Measurements from ENCODE around the gene SLC22A17. TPM values are rescaled to one million over a fixed set of nuclear protein-coding genes. Genes with fewer than 3 reads are reported as not detected.

Gene SLC22A17
- 5.2 to 8.3 TPM (median 6.2 TPM) in 5 replicates for total RNA-seq (2022; extraction: Qiagen RNA extraction)

DNA sequence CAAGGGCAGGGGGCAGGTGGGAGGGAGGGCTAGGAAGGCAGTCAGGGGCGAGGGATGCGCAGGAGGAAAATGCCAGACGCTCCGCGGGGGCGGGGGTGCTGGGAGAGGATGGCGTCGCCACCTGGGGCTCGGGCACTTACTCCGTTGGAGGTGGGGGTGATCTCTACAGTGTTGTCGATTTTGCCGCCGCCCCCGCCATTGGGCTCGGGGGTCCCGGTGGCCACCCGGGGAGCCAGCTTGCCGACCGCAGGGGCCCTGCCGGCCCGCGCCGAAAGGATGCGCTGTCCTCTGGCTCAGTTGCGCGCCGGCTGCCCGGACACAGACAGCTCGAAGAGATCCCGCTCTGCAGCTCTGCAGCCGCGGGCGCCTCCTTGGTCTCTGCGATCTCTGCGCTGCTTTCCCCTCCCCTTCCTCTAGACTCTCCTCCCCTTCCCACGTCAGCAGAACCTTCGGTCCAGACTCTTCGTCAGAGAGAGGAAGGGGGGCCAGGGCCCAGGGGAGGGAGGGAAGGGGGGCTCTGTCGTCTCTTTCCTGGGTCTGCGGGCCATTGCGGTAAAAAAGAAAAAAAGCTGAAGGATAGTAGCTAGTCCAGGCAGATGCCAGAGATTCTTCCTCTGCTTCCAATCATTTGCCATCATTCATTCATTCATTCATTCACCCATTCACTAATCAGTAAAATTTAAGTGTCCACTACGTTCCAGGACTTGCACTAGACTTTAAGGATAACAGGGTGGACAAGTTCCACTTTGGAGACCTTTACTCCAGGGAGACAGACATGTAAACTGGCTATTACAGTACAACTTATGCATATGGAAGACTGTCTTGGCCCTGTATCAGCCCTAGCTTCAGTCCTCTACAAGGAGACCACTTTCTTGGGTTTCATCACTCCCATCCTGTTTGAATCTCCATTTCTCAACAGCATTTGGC, at the start of gene SLC22A17:
TSS of gene SLC22A17 (minus strand) at position 382 of the 927 bp plus-strand sequence.

DNA sequence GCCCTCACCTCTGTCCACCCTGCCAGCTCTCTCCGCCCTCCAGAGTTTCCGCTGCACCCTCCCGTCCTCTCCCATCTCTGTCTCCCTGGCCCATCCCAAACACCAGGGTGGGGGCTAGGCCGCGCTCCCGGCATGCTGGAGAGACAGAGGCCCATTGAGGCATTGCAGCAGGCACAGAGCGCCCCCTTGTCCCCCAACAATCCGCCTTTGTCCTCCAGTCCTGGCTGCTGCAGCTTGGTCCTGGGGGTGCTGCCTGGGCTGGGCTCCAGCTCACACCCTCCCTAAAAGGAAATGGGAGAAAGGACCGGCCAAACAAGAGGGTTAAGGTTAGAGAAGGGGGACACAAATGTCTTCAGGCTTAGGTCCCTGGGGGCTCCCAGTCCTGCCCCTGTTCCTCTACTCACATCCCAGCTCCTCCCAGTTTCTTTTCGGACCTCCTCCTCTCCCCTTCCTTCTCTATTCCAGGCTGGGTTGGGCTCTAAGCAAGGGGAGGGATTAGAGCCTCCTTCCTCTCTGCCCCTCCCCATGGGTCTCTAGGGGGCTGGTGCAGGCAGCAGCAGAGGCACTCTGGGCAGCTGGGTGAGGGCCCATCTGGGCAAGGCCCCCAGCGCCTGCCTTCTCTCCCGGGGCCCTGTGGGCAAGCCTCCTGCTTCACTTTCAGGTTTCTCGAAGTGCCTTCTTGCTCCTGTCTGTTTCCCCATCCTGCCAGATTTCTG, 24.0 kb upstream of the SLC22A17 start, which contains the start of gene CMTM5:
TSS of gene CMTM5 (plus strand) at position 565 of the 716 bp plus-strand sequence. CDS start 206 bp downstream, outside the sequence.

DNA sequence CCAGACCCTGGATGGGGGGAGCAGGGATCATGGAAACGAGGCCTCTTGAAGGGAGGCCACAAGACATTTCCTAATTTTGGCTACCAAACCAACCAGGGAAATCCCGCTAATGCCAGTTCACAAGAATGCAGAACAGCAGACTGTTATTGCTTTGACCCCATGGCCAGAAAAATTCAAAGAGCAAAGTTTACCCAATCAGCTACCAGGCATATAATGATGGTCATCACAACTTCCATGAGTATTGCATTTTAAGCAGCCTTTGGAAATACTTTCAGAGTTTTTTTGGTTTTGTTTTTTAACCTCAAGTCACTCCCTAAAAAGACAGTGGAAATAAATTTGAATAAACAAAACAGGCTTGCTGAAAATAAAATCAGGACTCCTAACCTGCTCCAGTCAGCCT, 19.8 kb upstream of the SLC22A17 start, which contains the start of gene IL25:
TSS of gene IL25 (plus strand) at position 301 of the 400 bp plus-strand sequence.

DNA sequence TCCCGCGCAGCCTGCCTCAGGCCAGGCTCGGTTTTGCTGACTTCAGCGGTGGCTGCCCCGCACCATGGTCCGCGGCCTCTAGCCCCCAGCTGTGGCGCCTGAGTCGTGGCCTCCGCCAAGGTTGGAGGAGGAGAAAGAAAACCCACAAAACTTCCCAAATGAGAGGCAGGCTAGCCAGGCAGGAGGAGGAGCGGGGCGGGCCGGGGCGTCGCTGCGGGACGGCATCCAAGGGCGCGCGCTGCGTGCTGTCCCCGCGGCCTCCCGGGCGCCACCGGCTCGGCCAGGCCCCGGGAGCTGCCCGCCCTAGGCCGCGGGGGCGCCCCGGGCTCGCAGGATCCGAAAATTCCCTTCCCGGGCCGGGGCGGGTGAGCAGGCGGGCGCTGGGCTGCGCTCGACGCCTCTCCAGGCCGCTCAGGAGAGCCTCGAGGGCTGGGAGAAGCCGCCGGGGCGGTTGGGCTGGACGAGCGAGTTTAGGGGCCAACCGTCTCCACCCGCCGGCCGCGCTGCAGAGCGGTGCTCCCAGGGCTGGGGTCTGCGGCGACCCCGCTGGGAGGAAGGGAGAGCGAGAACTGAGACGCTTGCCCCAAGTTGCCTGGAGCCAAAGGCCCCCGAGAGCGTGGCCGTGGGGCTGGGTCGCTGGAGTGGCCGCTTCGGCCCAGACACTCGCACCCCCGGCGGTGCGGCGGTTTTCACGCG, 12.5 kb upstream of the SLC22A17 start, which contains the start of gene EFS:
TSS of gene EFS (minus strand) at position 137 of the 696 bp plus-strand sequence. CDS start 147 bp downstream, outside the sequence.

DNA sequence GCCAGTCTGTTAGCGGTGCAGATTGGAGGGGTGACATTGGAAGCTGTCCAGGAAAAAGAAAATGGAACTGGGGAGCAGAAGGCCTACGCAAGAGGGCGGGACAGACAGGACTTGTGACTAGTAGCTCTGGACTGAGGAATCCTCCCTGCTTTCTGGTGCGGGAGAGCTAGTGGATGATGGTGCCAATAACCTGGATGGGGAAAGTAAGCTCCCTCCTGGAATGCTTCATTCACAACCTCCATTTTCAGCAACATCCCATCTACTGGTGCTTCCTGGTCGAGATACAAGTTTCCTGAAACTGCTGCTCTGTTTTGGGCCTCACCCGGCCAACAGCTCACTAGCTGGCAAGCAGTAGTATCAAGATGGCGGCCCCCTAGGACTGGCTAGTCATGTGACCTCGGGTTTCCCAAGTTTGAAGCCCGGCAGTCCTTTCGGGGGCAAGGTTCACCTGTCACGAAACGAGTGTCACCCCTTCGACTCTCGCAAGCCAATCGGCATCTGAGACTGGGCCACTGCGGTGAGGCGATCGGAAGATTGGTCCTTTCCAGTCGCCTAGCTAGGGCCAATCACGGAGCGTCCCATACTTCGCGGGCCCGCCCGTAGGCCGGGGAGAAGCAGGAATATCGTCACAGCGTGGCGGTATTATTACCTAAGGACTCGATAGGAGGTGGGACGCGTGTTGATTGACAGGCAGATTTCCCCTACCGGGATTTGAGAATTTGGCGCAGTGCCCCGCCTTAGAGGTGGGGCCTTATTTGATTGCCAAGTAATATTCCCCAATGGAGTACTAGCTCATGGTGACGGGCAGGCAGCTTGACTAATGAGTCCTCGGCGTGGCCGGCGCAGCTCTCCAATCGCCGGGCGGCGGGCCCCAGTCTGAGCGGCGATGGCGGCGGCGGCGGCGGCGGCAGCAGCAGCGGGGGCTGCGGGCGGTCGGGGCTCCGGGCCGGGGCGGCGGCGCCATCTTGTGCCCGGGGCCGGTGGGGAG, 31.8 kb downstream of the SLC22A17 start, which contains the start of gene PABPN1:
TSS of gene PABPN1 (plus strand) at position 874 of the 988 bp plus-strand sequence. CDS start at position 887, 13 bp downstream.

DNA sequence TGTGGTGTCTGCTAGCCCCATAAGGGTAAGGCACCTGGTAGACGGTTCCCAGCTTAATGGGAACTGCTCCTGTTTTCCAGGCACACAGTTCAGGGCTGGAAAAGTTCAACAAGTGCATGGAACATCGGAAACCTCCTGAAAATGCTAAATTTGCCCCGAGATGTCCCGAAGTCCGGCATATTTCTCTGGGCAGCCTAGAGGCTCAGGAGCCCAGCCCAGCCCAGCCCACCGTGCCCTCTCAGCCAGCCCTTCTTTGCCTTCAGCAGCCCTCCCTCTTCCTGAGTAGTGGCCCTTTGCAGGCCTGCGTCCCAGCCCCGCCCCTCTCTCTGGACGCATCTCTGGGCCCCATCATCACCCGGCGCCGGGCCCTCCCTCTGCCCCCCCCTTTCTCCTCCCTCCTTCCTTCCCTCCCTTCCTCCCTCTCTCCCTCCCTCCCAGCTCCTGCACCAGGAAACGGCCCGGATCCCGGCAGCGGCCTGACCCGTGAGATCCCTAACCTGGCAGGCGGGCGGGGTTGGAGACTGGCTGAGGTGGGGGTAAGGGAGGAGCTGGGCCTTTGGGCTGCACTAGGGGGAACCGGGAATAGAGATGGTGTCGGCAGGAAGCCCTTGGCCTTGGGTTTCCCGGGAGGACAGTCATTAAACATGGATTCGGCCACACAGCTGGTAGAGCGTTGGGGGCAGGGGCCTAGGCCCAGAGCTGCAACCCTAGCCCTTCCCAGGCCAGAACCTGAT, 46.1 kb downstream of the SLC22A17 start, which contains the start of gene BCL2L2:
TSS of gene BCL2L2 (plus strand) at position 422 of the 734 bp plus-strand sequence. CDS start 935 bp downstream, outside the sequence.

DNA sequence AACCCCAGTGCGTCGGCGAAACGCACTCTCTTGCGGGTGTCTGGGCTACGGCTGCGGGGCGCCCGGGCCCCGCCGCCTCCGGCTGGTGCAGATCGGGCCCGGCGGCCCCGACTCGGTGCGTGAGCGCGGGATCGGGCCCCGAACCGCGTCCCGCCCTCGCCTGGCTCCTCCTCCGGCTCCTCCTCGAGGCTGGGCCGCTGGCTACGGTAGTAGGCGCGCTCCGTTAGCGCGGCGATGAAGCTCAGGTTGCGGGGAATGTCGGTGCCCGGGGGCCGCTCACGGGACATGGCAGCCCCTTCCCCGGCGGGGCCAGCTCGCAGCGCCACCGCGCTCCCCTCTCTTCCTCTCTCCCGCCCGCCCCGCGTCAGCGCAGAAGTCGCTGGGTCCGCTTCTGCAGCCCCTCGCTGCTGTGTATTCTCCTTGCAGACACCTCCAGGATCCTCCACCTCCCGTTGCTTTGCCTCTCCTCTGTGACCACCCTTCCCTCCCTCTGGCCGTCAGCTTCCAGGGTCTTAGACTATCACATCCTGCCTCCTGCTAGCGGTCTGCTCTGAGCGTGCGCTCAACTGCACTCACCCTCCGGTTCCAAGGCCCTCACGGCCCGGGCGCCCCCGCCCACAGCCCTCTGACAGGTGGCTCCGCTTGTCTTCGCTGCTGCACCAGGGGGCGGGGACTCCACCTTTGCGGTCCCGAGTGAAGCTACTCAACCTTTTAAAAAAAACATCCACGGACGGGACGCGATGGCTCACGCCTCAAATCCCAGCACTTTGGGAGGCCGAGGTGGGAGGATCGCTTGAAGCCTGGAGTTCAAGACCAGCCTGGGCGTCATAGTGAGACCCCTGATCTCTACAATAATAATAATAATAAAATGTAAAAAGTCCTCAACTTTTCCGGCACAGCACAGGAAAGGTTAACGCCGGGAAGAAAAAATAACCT, 50.1 kb downstream of the SLC22A17 start, which contains the start of gene PPP1R3E:
TSS of gene PPP1R3E (minus strand) at position 570 of the 936 bp plus-strand sequence. CDS start at position 287, 283 bp downstream.

Other genes with a start within 250 kb of the SLC22A17 start
- gene CIROP, start 247.9 kb downstream of the SLC22A17 start, total RNA-seq (2022; extraction: Qiagen RNA extraction): 0.06 TPM in 1 of 5 replicates, not detected in the others
- not detected in 5 replicates for gene CEBPE, start 233.6 kb downstream of the SLC22A17 start, total RNA-seq (2022; extraction: Qiagen RNA extraction)
- 2.1 to 3.2 TPM (median 2.8 TPM) in 5 replicates for gene SLC7A8, start 169.2 kb downstream of the SLC22A17 start, total RNA-seq (2022; extraction: Qiagen RNA extraction)
- gene RNF212B, start 115.0 kb downstream of the SLC22A17 start, total RNA-seq (2022; extraction: Qiagen RNA extraction): not detected in 5 replicates
- 8.0 to 9.6 TPM (median 8.9 TPM) in 5 replicates for gene HOMEZ, start 66.8 kb downstream of the SLC22A17 start, total RNA-seq (2022; extraction: Qiagen RNA extraction)
- gene PPP1R3E, start 50.0 kb downstream of the SLC22A17 start, total RNA-seq (2022; extraction: Qiagen RNA extraction): 3.0 to 4.2 TPM (median 4.2 TPM) in 5 replicates
- gene BCL2L2, start 46.1 kb downstream of the SLC22A17 start, total RNA-seq (2022; extraction: Qiagen RNA extraction): 14.5 to 19.0 TPM (median 15.2 TPM) in 5 replicates
- 126 to 152 TPM (median 151 TPM) in 5 replicates for gene PABPN1, start 31.4 kb downstream of the SLC22A17 start, total RNA-seq (2022; extraction: Qiagen RNA extraction)
- gene EFS, start 12.3 kb upstream of the SLC22A17 start, total RNA-seq (2022; extraction: Qiagen RNA extraction): not detected in 5 replicates
- not detected in 5 replicates for gene IL25, start 19.9 kb upstream of the SLC22A17 start, total RNA-seq (2022; extraction: Qiagen RNA extraction)
- gene CMTM5, start 24.2 kb upstream of the SLC22A17 start, total RNA-seq (2022; extraction: Qiagen RNA extraction): not detected in 5 replicates
- gene MYH6, start 55.4 kb upstream of the SLC22A17 start, total RNA-seq (2022; extraction: Qiagen RNA extraction): 0.05 to 0.15 TPM (median 0.12 TPM) in 5 replicates
- 0.02 TPM in 1 of 5 replicates, not detected in the others for gene MYH7, start 82.8 kb upstream of the SLC22A17 start, total RNA-seq (2022; extraction: Qiagen RNA extraction)
- gene NGDN, start 116.8 kb upstream of the SLC22A17 start, total RNA-seq (2022; extraction: Qiagen RNA extraction): 59.7 to 73.7 TPM (median 61.6 TPM) in 5 replicates
- gene ZFHX2, start 198.9 kb upstream of the SLC22A17 start, total RNA-seq (2022; extraction: Qiagen RNA extraction): 0.44 to 1.1 TPM (median 0.80 TPM) in 5 replicates
- 12.1 to 12.7 TPM (median 12.2 TPM) in 5 replicates for gene THTPA, start 203.4 kb upstream of the SLC22A17 start, total RNA-seq (2022; extraction: Qiagen RNA extraction)
- 29.8 to 53.8 TPM (median 45.2 TPM) in 5 replicates for gene AP1G2, start 214.9 kb upstream of the SLC22A17 start, total RNA-seq (2022; extraction: Qiagen RNA extraction)
- gene JPH4, start 225.9 kb upstream of the SLC22A17 start, total RNA-seq (2022; extraction: Qiagen RNA extraction): 0.07 to 0.14 TPM (median 0.13 TPM) in 5 replicates